HG03469 (cell line): Measurements from ENCODE around the gene FAM9C.
"Not testable (repeated sequence)": the region's sequence is repeated elsewhere in the genome, so short reads cannot be mapped to it uniquely, and the experiment has no call there.

Source experiments
- ATAC-seq: cut with Tn5 transposase; IDR thresholded peaks from one replicate; pipeline ENCODE4 v1.9.1; 2021; ENCODE audit warnings: mild to moderate bottlenecking, moderate library complexity, moderate number of reproducible peaks; ENCODE audit not compliant: unreplicated experiment

FAM9C gene

GRCh38 chrX:13043938-13044337, 482 bp downstream of the FAM9C start:
- no peak for ATAC-seq

- ATAC-seq = no peak
Observed at GRCh38 chrX:13043138-13043537, 1.3 kb downstream of the FAM9C start.

GRCh38 chrX:13036896-13037295, 7.5 kb downstream of the FAM9C start:
- ATAC-seq = no peak

- ATAC-seq = no peak
Observed at GRCh38 chrX:13033193-13033592, 11.2 kb downstream of the FAM9C start.

GRCh38 chrX:13029887-13030771, 14.3 kb downstream of the FAM9C start:
- no peak for ATAC-seq

GRCh38 chrX:13029637-13029886, 14.9 kb downstream of the FAM9C start:
- ATAC-seq = no peak

GRCh38 chrX:13028871-13029636, 15.4 kb downstream of the FAM9C start:
- ATAC-seq = no peak

GRCh38 chrX:13026877-13027652, 17.4 kb downstream of the FAM9C start:
- ATAC-seq = no peak

GRCh38 chrX:13024986-13025385, 19.4 kb downstream of the FAM9C start:
- no peak for ATAC-seq

- no peak for ATAC-seq
Observed at GRCh38 chrX:13023979-13024378, 20.4 kb downstream of the FAM9C start.

- no peak for ATAC-seq
Observed at GRCh38 chrX:13023567-13023966, 20.9 kb downstream of the FAM9C start.

- no peak for ATAC-seq
Observed at GRCh38 chrX:13022926-13023325, 21.5 kb downstream of the FAM9C start.

- ATAC-seq = not testable (repeated sequence)
Observed at GRCh38 chrX:13016731-13017130, 27.7 kb downstream of the FAM9C start.

- no peak for ATAC-seq
Observed at GRCh38 chrX:13015536-13016236, 28.7 kb downstream of the FAM9C start.

- no peak for ATAC-seq
Observed at GRCh38 chrX:13014111-13015096, 30.0 kb downstream of the FAM9C start.

- ATAC-seq = peak; percentile 46
Observed at GRCh38 chrX:13013363-13014110, 30.9 kb downstream of the FAM9C start.

GRCh38 chrX:13010546-13010945, 33.9 kb downstream of the FAM9C start:
- no peak for ATAC-seq

GRCh38 chrX:13009844-13010243, 34.6 kb downstream of the FAM9C start:
- no peak for ATAC-seq

GRCh38 chrX:13009273-13009672, 35.1 kb downstream of the FAM9C start:
- no peak for ATAC-seq
